ENCODE results near the gene AKR1C2.
"Not testable (repeated sequence)": the region's sequence is repeated elsewhere in the genome, so short reads cannot be mapped to it uniquely, and the experiment has no call there.

GRCh38 chr10:5004030-5004385 is 351 bp upstream of the AKR1C2 start:
- TF ChIP-seq ZNF274 (IDR thresholded peaks at IDR 0.05; ENCODE audit: low read depth, low read length); YY1 (IDR thresholded peaks at IDR 0.05; ENCODE audit: insufficient read depth, insufficient read length); SUZ12 (IDR thresholded peaks at IDR 0.05; ENCODE audit: extremely low read depth, insufficient read depth, insufficient read length): not testable (repeated sequence)

Data from NT2/D1 (cell line).